GM21717 (cell line): ENCODE results near the gene AKAP10.
"Not testable (repeated sequence)": the region's sequence is repeated elsewhere in the genome, so short reads cannot be mapped to it uniquely, and the experiment has no call there.

Experiments used
- ATAC-seq: cut with Tn5 transposase; IDR thresholded peaks from one replicate; pipeline ENCODE4 v1.9.1; 2021; ENCODE audit warnings: mild to moderate bottlenecking, moderate library complexity; ENCODE audit not compliant: unreplicated experiment

Gene AKAP10

DNA sequence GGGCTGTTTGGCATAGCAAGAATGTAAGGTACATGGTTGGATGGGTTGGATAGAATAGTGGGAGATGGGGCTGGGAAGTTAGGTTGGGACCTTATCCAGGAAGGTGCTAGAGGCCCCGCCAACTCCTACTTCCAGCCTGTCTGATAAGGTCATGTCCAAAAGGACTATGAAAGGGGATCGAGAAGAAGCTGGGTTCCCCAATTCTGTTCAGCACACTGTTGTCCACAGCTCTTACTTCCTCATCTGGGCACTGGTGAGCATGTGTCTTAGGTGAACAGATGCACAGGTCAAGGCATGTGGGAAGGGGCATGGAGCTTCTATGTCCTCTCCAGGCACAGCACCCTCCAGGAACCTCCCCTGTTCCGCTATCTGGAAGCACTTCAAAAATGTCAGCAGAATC lies 104.3 kb downstream of the AKAP10 start:
- ATAC-seq, result no peak

DNA sequence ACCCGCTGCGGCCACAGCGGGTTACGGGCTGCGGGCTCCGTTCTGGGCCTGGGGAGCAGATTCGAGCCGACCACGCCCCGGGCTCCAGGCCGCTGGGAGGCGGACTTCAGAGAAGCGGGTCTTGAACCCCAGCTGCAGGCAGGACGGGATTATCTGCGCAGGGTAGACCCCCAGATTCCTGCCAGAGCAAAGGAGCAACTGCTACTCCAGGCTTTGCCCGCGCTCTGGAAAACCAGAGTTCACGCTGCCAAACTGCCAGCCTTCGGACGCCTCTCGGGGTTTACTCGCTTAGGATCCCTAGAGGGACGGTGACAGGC lies 109.6 kb downstream of the AKAP10 start:
- ATAC-seq, result no peak

DNA sequence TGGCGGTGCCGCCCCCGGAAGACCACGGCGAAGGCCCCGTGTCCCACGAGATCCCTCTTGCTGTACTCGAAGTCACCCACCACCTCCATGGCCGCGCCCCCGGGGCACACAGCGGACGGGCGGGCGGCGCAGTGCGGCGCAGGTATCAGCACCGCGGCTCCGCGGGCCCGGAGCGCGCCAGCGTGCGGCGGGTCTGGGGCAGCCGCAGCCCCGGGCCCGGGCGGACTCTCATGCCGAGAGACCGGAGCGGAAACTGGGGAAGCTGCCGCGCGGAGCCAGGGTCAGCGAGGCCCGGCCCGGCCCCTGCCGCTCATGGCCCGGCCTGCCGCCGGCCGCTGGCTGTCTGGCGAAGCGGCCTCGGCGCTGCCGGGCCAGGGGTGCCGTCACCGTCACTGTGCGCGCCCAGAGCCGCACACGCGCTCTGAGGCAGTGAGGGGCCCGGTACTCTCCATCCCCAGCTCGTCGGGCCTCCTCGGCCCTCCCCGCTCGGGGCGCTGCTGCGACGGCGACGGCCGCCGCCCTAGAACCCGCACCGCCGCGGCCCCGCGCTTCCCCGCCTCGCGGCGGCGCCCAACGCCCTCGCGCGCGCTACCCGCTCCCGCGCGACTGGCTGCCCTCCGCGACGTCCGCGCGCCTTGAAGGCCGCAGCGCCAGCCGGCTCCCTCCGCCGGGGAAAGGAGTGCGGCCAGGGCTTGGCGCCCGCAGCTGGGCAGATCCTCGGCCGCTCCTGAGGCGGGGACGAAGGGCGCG lies 110.1 kb downstream of the AKAP10 start, which contains the start of gene ULK2:
TSS of gene ULK2 (minus strand) at position 608 of the 750 bp plus-strand sequence. CDS start at position 89, 519 bp downstream.
- no peak for ATAC-seq

DNA sequence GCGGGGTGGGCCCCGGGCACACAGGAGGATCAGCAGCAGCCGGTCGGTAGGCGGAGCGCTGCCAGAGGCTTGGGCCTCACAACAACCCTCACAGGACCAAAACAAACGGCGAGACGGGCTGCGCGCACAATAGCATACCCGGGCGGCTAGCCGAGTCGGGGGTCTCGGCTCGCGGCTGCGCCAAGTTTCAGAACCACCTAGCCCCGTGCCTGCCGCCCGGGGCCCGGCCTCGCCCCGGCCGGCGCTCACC lies 110.6 kb downstream of the AKAP10 start:
- ATAC-seq, result no peak

DNA sequence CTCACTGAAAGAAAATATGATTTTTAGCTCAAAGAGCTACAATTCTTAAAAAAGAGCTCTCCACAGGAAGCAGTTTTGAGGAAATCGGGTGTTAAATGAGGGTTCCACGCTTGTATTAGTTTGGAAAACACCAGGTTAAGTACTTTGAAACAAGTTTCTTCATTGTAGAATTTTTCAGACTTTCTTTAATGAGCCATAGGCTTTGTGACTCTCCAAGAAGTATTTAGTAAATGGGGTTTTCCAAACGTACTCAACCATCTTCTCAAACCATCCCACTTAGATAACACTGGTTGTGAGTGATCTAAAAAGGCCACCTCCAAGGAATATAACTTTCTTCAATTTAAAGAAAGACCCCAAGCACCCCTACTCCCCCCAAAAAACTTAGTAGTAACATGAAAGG lies 112.6 kb downstream of the AKAP10 start:
- no peak for ATAC-seq

DNA sequence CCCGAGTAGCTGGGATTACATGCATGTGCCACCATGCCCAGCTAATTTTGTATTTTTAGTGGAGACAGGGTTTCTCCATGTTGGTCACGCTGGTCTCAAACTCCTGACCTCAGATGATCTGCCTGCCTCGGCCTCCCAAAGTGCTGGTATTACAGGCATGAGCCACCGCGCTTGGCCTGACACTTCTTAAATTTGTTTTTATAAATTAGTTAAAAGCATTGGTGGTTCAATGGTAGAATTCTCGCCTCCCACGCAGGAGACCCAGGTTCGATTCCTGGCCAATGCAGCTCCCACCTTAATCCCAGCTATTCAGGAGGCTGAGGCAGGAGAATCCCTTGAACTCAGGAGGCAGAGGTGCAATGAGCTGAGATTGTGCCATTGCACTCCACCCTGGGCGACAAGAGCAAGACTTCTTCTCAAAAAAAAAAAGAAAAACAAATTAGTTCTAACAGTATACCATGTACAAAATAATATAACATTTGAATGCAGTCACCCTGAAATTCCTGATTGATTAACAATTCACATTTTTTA lies 116.9 kb downstream of the AKAP10 start:
- ATAC-seq, result not testable (repeated sequence)

DNA sequence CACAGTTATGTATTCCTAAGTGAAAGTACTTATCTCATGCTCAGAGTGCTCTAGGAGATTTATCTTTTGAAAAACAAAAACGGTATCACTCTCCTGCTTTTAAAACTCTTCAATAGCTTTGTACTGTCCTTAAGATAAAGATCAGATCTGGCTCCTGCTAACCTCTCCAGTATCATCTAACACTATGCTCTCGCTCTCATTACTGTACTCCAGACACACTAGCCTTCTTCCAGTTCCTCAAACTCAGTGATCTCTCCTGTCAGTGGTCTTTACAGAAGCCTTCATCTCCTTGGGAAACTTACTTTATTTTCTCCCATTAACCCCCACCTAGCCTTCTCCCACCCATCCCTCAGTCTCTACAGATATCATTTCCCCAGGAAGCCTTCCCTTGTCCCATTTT lies 120.0 kb downstream of the AKAP10 start:
- no peak for ATAC-seq
